NK-92 treated with Interleukin-12 subunit alpha and Interleukin-12 subunit beta, amount 100 ng/mL, for 24 hours (cell line): ENCODE results near the gene CCBE1.
"Not testable (repeated sequence)": the region's sequence is repeated elsewhere in the genome, so short reads cannot be mapped to it uniquely, and the experiment has no call there.

ENCODE experiments used
- DNase-seq: peaks from one replicate; lab custom pipeline; 2025; lab: John Stamatoyannopoulos, UW

Gene CCBE1

GRCh38 chr18:59681521-59682004 lies 15.7 kb downstream of the CCBE1 start:
- no peak for DNase-seq

- DNase-seq = no peak
Measured at GRCh38 chr18:59681051-59681450, 16.2 kb downstream of the CCBE1 start.

GRCh38 chr18:59675346-59675745 lies 21.9 kb downstream of the CCBE1 start:
- no peak for DNase-seq

GRCh38 chr18:59674903-59675270 lies 22.3 kb downstream of the CCBE1 start:
- no peak for DNase-seq

- DNase-seq = no peak
Measured at GRCh38 chr18:59674186-59674902, 22.9 kb downstream of the CCBE1 start.

GRCh38 chr18:59672235-59672711 lies 24.9 kb downstream of the CCBE1 start:
- no peak for DNase-seq

- DNase-seq = no peak
Measured at GRCh38 chr18:59671551-59671950, 25.7 kb downstream of the CCBE1 start.

GRCh38 chr18:59669872-59670657 lies 27.2 kb downstream of the CCBE1 start:
- no peak for DNase-seq

- DNase-seq = no peak
Measured at GRCh38 chr18:59667488-59667887, 29.7 kb downstream of the CCBE1 start.

GRCh38 chr18:59666007-59666402 lies 31.2 kb downstream of the CCBE1 start:
- DNase-seq = not testable (repeated sequence)

- DNase-seq = no peak
Measured at GRCh38 chr18:59665057-59666006, 31.9 kb downstream of the CCBE1 start.

GRCh38 chr18:59664329-59664728 lies 32.9 kb downstream of the CCBE1 start:
- no peak for DNase-seq

- DNase-seq = no peak
Measured at GRCh38 chr18:59663096-59663495, 34.1 kb downstream of the CCBE1 start.

- DNase-seq = no peak
Measured at GRCh38 chr18:59661891-59662701, 35.1 kb downstream of the CCBE1 start.

GRCh38 chr18:59660786-59661743 lies 36.2 kb downstream of the CCBE1 start:
- no peak for DNase-seq

GRCh38 chr18:59660366-59660765 lies 36.9 kb downstream of the CCBE1 start:
- no peak for DNase-seq

- DNase-seq = no peak
Measured at GRCh38 chr18:59659508-59660170, 37.6 kb downstream of the CCBE1 start.

- DNase-seq = no peak
Measured at GRCh38 chr18:59658941-59659340, 38.3 kb downstream of the CCBE1 start.

- DNase-seq = no peak
Measured at GRCh38 chr18:59657012-59657411, 40.2 kb downstream of the CCBE1 start.
